ENCODE results near the gene LRMDA.

GRCh38 chr10:76195654-76196390 is 764.4 kb downstream of the LRMDA start:
- TF ChIP-seq POLR2A (IDR thresholded peaks at IDR 0.05), result no peak
- TF ChIP-seq, protein P1, sequence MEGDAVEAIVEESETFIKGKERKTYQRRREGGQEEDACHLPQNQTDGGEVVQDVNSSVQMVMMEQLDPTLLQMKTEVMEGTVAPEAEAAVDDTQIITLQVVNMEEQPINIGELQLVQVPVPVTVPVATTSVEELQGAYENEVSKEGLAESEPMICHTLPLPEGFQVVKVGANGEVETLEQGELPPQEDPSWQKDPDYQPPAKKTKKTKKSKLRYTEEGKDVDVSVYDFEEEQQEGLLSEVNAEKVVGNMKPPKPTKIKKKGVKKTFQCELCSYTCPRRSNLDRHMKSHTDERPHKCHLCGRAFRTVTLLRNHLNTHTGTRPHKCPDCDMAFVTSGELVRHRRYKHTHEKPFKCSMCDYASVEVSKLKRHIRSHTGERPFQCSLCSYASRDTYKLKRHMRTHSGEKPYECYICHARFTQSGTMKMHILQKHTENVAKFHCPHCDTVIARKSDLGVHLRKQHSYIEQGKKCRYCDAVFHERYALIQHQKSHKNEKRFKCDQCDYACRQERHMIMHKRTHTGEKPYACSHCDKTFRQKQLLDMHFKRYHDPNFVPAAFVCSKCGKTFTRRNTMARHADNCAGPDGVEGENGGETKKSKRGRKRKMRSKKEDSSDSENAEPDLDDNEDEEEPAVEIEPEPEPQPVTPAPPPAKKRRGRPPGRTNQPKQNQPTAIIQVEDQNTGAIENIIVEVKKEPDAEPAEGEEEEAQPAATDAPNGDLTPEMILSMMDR (IDR thresholded peaks at IDR 0.05), result no peak
